ENCODE measurements around the gene WNT6. TPM values are rescaled to one million over a fixed set of nuclear protein-coding genes. Genes with fewer than 3 reads are reported as not detected.

Gene WNT6
- total RNA-seq, 4 donors from 2014 or later = 0.73 to 0.76 TPM; not detected in 2

DNA sequence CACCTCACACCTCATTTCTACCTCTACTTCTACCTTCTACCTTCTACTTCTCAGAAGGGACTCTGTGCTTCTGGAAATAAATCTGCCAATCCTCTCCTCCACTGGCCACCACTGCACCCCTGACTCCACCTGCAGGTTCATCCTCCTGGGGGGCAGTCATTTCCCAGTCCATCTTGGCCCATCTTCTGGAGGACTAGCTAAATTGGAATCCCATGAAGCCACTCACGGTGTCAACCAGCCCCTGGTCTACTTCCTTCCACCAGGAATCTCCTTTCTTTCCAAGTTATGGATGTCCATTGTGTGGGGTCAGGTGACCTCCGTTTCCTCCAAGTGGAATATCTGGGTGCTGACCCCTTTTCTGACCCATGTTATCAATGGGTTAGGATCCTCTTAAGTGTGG, 24.9 kb downstream of the WNT6 start:
- Histone ChIP-seq H3K9me3 (no peaks in the 10 kb centered on the region), H3K36me3 (no peaks in the 10 kb centered on the region), H3K27ac (peak overlapping the region; percentile 73 to 84 (median 79)), H3K4me1 (peaks cover 29 to 78% (median 35%) of the 10 kb centered on the region in 3 donors), H3K27me3 (peaks cover 0 to 90% (median 7%) of the 10 kb centered on the region in 4 donors), H3K4me3 (no peak overlapping the region)
- WGBS, 2 donors = 57 to 66% methylated on average over 2 of the region's 2 CpGs
- intact Hi-C loops (cut with DNase I) = no loop called here
- no peak for TF ChIP-seq POLR2A (IDR thresholded peaks at IDR 0.05)
- TF ChIP-seq, protein P1, sequence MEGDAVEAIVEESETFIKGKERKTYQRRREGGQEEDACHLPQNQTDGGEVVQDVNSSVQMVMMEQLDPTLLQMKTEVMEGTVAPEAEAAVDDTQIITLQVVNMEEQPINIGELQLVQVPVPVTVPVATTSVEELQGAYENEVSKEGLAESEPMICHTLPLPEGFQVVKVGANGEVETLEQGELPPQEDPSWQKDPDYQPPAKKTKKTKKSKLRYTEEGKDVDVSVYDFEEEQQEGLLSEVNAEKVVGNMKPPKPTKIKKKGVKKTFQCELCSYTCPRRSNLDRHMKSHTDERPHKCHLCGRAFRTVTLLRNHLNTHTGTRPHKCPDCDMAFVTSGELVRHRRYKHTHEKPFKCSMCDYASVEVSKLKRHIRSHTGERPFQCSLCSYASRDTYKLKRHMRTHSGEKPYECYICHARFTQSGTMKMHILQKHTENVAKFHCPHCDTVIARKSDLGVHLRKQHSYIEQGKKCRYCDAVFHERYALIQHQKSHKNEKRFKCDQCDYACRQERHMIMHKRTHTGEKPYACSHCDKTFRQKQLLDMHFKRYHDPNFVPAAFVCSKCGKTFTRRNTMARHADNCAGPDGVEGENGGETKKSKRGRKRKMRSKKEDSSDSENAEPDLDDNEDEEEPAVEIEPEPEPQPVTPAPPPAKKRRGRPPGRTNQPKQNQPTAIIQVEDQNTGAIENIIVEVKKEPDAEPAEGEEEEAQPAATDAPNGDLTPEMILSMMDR (IDR thresholded peaks at IDR 0.05) = no peak
- DNase-seq = no peak

DNA sequence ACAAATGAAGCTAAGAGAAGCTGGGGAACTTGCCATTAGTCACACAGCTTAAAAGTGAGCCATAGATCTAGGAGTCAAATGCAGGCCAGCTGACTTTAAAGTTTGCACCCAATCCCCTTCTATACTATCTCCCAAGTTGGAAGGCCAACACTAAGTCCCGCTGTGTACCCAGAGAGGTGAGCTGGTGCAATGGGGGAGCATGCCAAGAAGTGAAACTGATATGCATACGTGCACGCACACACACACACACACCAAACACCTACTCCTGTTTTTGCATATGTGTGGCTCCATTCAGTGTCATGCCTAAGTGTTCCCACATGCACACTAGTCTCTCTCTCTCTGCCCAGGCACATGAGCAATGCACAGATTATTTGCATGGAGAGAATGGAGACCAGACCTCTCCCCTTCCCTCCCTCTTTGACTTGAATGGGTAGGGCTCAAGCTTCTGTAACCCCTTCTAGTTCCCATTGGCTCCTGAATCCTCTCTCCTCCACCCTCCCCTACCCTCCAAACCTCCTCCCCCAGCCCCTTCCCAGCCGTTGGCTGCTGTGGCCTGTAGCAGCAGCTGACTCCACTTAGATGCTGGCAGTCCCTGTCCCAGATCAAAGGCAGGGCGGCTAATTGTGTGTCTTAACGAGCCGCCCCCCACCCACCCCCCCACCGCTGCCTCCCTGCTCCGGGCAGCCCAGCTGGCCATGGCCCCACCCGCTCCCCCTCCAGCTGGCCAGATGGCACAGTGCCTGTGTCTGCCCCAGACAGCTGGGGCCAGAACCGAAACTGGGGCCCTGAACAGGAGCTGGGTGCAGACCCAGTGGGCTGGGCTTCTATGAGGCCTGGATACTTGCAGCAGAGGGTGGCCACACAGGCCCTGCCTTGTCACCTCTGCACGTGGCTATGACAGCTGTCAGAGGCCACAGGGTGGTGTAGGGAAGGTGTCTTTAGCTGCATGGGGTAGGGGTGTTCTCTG, 26.7 kb downstream of the WNT6 start:
- peak overlapping the region in 2 of 4 donors; percentile 13 to 38 for H3K27ac ChIP-seq
- no peak for DNase-seq
- peaks cover 0 to 10% (median 0%) of the 10 kb centered on the region in 3 donors for H3K36me3 ChIP-seq
- no peak overlapping the region for H3K4me3 ChIP-seq
- H3K4me1 ChIP-seq = peaks cover 19 to 61% (median 19%) of the 10 kb centered on the region in 3 donors
- intact Hi-C loops (cut with DNase I) = no loop called here
- TF ChIP-seq POLR2A (IDR thresholded peaks at IDR 0.05) = no peak
- TF ChIP-seq, protein P1 (IDR thresholded peaks at IDR 0.05) = no peak
- WGBS, 2 donors = 54 to 71% methylated on average over 4 to 5 of the region's 12 CpGs
- H3K27me3 ChIP-seq = peaks cover 0 to 90% (median 0%) of the 10 kb centered on the region in 4 donors
- H3K9me3 ChIP-seq = no peaks in the 10 kb centered on the region

DNA sequence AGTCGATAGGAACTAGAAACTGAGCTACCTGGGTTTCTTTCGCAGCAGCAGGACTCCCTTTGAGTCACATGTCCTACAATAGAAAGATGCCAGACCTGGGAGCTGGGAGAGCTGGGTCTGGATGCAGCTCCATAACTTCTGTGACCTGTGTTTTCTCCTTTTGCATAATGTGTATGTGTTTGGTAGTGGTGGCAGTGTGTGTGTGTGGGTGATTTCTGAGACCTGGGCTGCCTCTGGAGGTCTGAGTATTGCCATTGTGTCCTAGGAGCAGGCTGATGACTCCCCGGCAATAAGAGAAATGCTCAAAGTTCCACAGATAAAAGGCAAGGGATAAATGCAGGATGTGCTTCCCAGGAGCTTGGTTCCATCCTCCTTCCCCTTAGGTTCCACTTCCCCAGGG, 27.5 kb downstream of the WNT6 start:
- WGBS, 2 donors = 47 to 52% methylated on average over 3 of the region's 3 CpGs
- TF ChIP-seq, protein P1 (IDR thresholded peaks at IDR 0.05) = no peak
- no peak for TF ChIP-seq POLR2A (IDR thresholded peaks at IDR 0.05)
- H3K27me3 ChIP-seq = peaks cover 0 to 89% (median 0%) of the 10 kb centered on the region in 4 donors
- H3K4me3 ChIP-seq = no peak overlapping the region
- intact Hi-C loops (cut with DNase I) = no loop called here
- peaks cover 0 to 10% (median 0%) of the 10 kb centered on the region in 3 donors for H3K36me3 ChIP-seq
- H3K9me3 ChIP-seq = no peaks in the 10 kb centered on the region
- peaks cover 19 to 58% (median 19%) of the 10 kb centered on the region in 3 donors for H3K4me1 ChIP-seq
- no peak for DNase-seq
- H3K27ac ChIP-seq = peak overlapping the region in 2 of 4 donors; percentile 13 to 24

DNA sequence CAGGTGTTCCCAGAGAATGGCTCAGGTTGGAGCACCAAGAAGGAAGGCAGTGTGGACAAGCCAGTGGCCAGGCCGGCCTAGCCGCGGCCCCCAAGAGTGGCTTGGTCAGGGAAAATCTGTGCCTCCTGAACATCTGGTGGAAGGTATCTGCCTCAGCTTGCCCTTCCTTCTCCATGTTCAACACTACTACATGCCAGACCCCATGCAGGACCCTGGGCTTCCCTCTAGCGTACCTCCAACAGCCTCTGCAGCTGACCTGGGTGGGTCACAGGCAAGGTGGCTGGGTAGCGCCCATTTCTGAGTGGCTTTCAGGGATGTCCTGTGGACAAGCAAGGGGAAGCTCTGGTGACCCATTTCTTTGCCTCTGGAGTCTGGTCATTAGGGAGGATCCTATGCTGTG, 28.7 kb downstream of the WNT6 start:
- H3K27me3 ChIP-seq = peaks cover 0 to 88% (median 0%) of the 10 kb centered on the region in 4 donors
- H3K4me1 ChIP-seq = peaks cover 18 to 58% (median 21%) of the 10 kb centered on the region in 3 donors
- H3K36me3 ChIP-seq = peaks cover 0 to 10% (median 0%) of the 10 kb centered on the region in 3 donors
- intact Hi-C loops (cut with DNase I) = no loop called here
- no peaks in the 10 kb centered on the region for H3K9me3 ChIP-seq
- no peak overlapping the region for H3K27ac ChIP-seq
- DNase-seq = no peak
- 79 to 93% methylated on average over 5 of the region's 5 CpGs for WGBS, 2 donors
- no peak overlapping the region for H3K4me3 ChIP-seq
- TF ChIP-seq POLR2A (IDR thresholded peaks at IDR 0.05) = no peak
- TF ChIP-seq, protein P1 (IDR thresholded peaks at IDR 0.05) = no peak

DNA sequence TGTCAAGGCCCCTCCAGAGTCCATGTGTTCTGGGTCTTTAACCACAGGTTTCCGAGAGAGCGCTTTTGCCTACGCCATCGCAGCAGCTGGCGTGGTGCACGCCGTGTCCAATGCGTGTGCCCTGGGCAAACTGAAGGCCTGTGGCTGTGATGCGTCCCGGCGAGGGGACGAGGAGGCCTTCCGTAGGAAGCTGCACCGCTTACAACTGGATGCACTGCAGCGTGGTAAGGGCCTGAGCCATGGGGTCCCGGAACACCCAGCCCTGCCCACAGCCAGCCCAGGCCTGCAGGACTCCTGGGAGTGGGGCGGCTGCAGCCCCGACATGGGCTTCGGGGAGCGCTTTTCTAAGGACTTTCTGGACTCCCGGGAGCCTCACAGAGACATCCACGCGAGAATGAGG, 30.3 kb downstream of the WNT6 start:
- intact Hi-C loops (cut with DNase I) = no loop called here

More for the DNA sequence above, 30.3 kb downstream of the WNT6 start:
- peaks cover 0 to 88% (median 3%) of the 10 kb centered on the region in 4 donors for H3K27me3 ChIP-seq
- no peak for DNase-seq
- no peaks in the 10 kb centered on the region for H3K9me3 ChIP-seq
- no peak overlapping the region for H3K27ac ChIP-seq
- no peak for TF ChIP-seq POLR2A (IDR thresholded peaks at IDR 0.05)
- TF ChIP-seq, protein P1 (IDR thresholded peaks at IDR 0.05) = no peak
- H3K36me3 ChIP-seq = peaks cover 0 to 10% (median 0%) of the 10 kb centered on the region in 3 donors
- peaks cover 20 to 58% (median 27%) of the 10 kb centered on the region in 3 donors for H3K4me1 ChIP-seq
- H3K4me3 ChIP-seq = no peak overlapping the region
- 60 to 90% methylated on average over 1 to 14 of the region's 23 CpGs for WGBS, 2 donors

Measured in esophagus squamous epithelium (tissue), 5 donors.